Measurements from ENCODE around the gene CEP95.
"Not testable (repeated sequence)": the region's sequence is repeated elsewhere in the genome, so short reads cannot be mapped to it uniquely, and the experiment has no call there.

CEP95 gene, protein sequence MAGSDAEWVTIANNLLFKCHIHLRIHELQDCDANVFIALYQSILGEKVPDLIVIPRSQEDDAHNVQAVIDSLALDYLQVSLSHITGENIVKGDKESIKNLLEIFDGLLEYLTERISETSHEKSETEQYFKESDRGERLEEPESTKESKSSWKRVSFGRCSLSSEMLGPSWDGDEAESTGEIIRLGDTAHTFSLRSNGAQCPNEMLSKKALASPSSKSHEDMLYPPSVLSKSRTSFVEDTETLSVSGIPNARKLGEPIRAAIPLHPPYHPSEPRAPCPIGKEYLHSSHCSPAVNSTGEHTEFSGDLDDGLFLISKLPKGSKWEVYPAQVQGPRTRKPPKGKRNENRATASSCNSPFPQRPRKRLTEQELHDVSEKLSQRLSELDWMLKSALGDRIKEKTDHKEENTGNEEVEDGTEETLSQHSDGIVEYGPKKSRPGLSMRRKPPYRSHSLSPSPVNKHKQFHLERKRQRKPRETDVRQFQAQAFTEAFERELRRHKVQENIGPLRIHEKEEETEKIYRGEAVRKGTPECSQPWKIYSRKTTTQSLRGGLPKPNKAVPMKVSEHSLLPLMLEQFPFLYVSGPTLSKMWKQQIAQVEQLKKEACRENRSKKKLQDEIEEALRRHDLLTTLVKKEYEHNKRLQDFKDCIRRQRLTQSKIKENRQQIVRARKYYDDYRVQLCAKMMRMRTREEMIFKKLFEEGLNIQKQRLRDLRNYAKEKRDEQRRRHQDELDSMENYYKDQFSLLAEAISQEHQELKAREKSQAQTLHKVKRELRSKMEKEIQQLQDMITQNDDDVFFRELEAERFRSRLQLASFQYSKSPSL

DNA sequence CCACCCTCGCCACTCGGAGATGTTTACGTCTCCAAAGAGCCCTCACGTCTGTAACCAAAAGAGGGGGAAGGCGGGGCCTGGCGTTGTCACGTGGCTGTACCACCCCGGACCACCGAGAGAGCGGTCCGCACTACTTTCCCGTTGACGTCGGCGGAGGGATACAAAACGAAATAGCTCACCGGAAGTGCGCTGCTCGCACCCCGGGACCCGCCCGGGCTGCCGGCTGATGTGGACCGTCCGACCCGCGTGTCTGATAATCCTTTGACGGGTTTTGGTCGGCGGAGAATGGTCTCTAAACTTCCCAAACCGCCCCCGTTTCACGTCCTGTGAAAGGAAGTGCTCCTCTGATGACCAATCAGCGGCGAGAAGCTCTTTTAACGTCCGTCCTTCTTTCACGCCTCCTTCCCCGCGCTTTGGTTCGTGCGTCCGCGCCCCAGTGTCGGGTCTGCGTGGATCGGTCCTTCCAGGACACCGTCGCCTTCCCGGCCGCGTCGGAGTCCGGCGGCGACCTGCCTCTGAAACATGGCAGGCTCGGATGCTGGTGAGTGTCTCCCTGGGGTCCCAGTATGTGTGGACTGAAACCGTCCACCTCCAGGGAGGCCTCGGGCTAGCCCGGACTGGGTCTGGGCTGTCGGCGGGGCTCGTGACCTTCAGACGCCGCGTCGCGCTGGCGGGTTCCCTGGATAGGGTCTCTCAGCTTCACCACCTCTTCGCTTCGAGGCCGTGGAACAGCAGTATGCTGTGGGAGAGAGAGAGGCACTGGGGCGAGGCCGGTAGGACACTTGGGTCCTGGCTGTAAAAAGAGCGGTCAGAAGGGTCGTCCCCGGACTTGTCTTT is at the start of gene CEP95:
Gene CEP95 (plus strand): TSS at position 402 of the 837 bp plus-strand sequence. CDS start 121 bp downstream, at position 523.
- TF ChIP-seq, protein P1, sequence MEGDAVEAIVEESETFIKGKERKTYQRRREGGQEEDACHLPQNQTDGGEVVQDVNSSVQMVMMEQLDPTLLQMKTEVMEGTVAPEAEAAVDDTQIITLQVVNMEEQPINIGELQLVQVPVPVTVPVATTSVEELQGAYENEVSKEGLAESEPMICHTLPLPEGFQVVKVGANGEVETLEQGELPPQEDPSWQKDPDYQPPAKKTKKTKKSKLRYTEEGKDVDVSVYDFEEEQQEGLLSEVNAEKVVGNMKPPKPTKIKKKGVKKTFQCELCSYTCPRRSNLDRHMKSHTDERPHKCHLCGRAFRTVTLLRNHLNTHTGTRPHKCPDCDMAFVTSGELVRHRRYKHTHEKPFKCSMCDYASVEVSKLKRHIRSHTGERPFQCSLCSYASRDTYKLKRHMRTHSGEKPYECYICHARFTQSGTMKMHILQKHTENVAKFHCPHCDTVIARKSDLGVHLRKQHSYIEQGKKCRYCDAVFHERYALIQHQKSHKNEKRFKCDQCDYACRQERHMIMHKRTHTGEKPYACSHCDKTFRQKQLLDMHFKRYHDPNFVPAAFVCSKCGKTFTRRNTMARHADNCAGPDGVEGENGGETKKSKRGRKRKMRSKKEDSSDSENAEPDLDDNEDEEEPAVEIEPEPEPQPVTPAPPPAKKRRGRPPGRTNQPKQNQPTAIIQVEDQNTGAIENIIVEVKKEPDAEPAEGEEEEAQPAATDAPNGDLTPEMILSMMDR (IDR thresholded peaks at IDR 0.05; ENCODE audit: low read depth, low read length, missing control alignments), result no peak
- in situ Hi-C loops (cut with HindIII; ENCODE audit: low sequenced_read_pairs), result no loop called here
- peak within 1 kb of the TSS; percentile 96 for H3K4me3 ChIP-seq (ENCODE audit: low read depth, low read length)
- DNase-seq (ENCODE audit: low read depth), result peak; percentile 96

DNA sequence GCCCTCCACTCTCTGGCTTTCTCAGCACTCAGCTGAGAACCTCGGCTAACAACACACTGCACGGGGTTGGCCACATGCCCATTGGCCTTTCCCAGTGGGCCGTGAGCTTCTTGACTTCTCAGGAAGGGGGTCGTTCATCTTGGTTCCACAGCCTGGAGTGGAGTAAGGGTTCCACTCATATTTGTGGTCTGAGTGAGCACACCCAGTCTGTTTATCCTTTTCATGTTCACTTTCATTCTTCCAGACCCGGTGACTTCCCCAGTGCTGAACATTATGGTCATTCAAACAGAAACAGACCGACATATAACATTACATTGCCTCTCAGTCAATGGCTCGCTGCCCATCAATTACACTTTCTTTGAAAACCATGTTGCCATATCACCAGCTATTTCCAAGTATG is 49.6 kb upstream of the CEP95 start:
- peak; percentile 80 for DNase-seq (ENCODE audit: low read depth)
- in situ Hi-C loops (cut with HindIII; ENCODE audit: low sequenced_read_pairs), result no loop called here
- TF ChIP-seq, protein P1 (IDR thresholded peaks at IDR 0.05; ENCODE audit: low read depth, low read length, missing control alignments), result no peak
- H3K4me3 ChIP-seq (ENCODE audit: low read depth, low read length), result no peak overlapping the region

DNA sequence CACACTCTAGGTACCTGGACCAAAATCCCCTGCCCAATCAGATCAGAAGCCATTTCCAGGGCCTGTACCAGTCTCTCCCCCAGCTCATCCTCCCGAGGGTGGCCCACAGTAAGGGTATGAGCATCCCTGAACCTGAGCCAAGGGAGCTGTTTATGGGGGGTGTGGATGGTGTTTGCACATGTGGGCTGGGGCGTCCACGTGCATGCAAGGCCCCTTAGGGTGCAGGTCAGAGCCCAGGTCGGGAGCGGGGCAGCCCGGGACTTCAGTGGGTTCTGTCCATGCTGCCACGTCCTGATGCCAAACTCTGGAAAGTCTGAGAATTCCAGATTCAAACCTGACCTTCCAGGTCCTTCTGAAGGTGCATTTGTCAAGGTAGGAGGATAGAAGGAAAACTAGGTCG is 48.0 kb upstream of the CEP95 start:
- TF ChIP-seq, protein P1 (IDR thresholded peaks at IDR 0.05; ENCODE audit: low read depth, low read length, missing control alignments), result no peak
- H3K4me3 ChIP-seq (ENCODE audit: low read depth, low read length), result no peak overlapping the region
- DNase-seq (ENCODE audit: low read depth), result no peak
- in situ Hi-C loops (cut with HindIII; ENCODE audit: low sequenced_read_pairs), result no loop called here

DNA sequence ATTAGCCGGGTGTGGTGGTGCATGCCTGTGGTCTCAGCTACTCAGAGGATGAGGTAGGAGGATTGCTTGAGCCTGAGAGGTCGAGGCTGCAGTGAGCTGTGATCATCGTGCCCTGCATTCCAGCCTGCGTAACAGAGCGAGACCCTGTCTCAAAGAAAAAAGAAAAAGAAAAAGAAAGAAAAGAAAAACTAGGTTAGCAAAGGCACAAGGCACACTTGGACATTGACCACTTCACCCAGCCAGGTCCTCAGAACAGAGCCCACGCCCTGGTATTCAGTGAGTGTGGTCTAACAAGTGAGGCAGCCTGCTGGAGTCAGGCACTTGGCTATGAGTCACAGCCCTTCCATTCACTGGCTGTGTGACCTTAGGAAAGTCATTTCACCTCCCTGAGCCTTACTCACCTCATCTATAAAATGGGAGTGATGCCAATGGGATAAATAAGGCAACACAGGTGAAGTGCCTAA is 47.5 kb upstream of the CEP95 start:
- in situ Hi-C loops (cut with HindIII; ENCODE audit: low sequenced_read_pairs), result no loop called here
- H3K4me3 ChIP-seq (ENCODE audit: low read depth, low read length), result no peak overlapping the region

DNA sequence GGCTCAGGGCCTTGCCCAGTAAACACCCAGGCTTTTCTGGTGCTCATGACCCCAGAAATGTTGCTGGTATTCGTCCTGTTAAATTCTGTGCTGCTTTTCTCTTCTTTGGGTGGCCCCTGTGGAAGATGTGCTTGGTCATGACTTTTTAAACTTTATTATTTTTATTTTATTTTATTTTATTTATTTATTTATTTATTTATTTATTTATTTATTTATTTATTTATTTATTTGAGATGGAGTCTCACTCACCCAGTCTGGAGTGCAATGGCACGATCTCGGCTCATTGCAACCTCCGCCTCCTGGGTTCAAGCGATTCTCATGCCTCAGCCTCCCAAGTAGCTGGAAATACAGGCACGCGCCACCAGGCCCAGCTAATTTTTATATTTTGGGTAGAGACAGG is 47.0 kb upstream of the CEP95 start:
- DNase-seq (ENCODE audit: low read depth); in situ Hi-C loops (cut with HindIII; ENCODE audit: low sequenced_read_pairs): not testable (repeated sequence)

More for the DNA sequence above, 47.5 kb upstream of the CEP95 start:
- peak; percentile 23 for DNase-seq (ENCODE audit: low read depth)
- TF ChIP-seq, protein P1 (IDR thresholded peaks at IDR 0.05; ENCODE audit: low read depth, low read length, missing control alignments), result no peak

DNA sequence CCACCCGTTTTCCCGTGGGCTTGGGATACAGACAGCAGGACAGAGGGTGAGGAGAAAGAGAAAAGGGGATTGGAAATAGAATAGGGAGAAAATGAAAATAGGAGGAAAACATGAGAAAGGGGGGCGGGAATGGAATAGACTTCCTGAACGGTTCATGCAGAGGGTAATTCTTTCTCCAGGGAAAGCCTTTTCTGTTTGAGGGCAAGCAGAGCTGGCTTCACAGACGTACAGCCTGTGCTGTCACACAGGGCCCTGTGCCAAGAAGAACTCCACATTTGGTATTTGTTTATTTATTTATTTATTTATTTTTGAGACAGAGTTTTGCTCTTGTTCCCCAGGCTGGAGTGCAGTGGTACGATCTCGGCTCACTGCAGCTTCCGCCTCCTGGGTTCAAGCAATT is 45.8 kb upstream of the CEP95 start:
- DNase-seq (ENCODE audit: low read depth), result no peak
- no peak overlapping the region for H3K4me3 ChIP-seq (ENCODE audit: low read depth, low read length)
- TF ChIP-seq, protein P1 (IDR thresholded peaks at IDR 0.05; ENCODE audit: low read depth, low read length, missing control alignments), result no peak
- in situ Hi-C loops (cut with HindIII; ENCODE audit: low sequenced_read_pairs), result no loop called here

More for the DNA sequence above, 47.0 kb upstream of the CEP95 start:
- not testable (repeated sequence) for H3K4me3 ChIP-seq (ENCODE audit: low read depth, low read length)
